HG02943 (cell line): ENCODE data around the gene EPB41L4B.
"Not testable (repeated sequence)": the region's sequence is repeated elsewhere in the genome, so short reads cannot be mapped to it uniquely, and the experiment has no call there.

Experiments
- ATAC-seq: cut with Tn5 transposase; IDR thresholded peaks from one replicate; pipeline ENCODE4 v1.9.1; 2021; ENCODE audit warnings: mild to moderate bottlenecking, low read depth, moderate library complexity; ENCODE audit not compliant: unreplicated experiment

Gene EPB41L4B

GRCh38 chr9:109320742-109321448 is at the start of gene EPB41L4B:
TSS of gene EPB41L4B (minus strand) at chr9:109321059. CDS start at chr9:109320446, 613 bp downstream.
- peak; percentile 97 for ATAC-seq

GRCh38 chr9:109369285-109369684 is 48.4 kb upstream of the EPB41L4B start:
- ATAC-seq, result no peak

- no peak for ATAC-seq
Observed at GRCh38 chr9:109360771-109361170, 39.9 kb upstream of the EPB41L4B start.

- not testable (repeated sequence) for ATAC-seq
Observed at GRCh38 chr9:109358968-109359603, 38.2 kb upstream of the EPB41L4B start.

GRCh38 chr9:109355564-109356297 is 34.9 kb upstream of the EPB41L4B start:
- ATAC-seq, result no peak

- no peak for ATAC-seq
Observed at GRCh38 chr9:109354190-109354589, 33.3 kb upstream of the EPB41L4B start.

GRCh38 chr9:109351032-109351431 is 30.2 kb upstream of the EPB41L4B start:
- ATAC-seq, result no peak

GRCh38 chr9:109349421-109349846 is 28.6 kb upstream of the EPB41L4B start:
- no peak for ATAC-seq

GRCh38 chr9:109346904-109347303 is 26.0 kb upstream of the EPB41L4B start:
- ATAC-seq, result no peak

GRCh38 chr9:109344866-109345265 is 24.0 kb upstream of the EPB41L4B start:
- no peak for ATAC-seq

- no peak for ATAC-seq
Observed at GRCh38 chr9:109342878-109343277, 22.0 kb upstream of the EPB41L4B start.

- ATAC-seq, result no peak
Observed at GRCh38 chr9:109341561-109341960, 20.7 kb upstream of the EPB41L4B start.

GRCh38 chr9:109340979-109341378 is 20.1 kb upstream of the EPB41L4B start:
- not testable (repeated sequence) for ATAC-seq

- ATAC-seq, result no peak
Observed at GRCh38 chr9:109336409-109336808, 15.6 kb upstream of the EPB41L4B start.

- no peak for ATAC-seq
Observed at GRCh38 chr9:109335929-109336328, 15.1 kb upstream of the EPB41L4B start.

- no peak for ATAC-seq
Observed at GRCh38 chr9:109335121-109335520, 14.3 kb upstream of the EPB41L4B start.

- ATAC-seq, result no peak
Observed at GRCh38 chr9:109331353-109331752, 10.5 kb upstream of the EPB41L4B start.

- ATAC-seq, result no peak
Observed at GRCh38 chr9:109329638-109330258, 8.9 kb upstream of the EPB41L4B start.

- no peak for ATAC-seq
Observed at GRCh38 chr9:109328978-109329637, 8.2 kb upstream of the EPB41L4B start.

- ATAC-seq, result no peak
Observed at GRCh38 chr9:109325089-109325488, 4.2 kb upstream of the EPB41L4B start.
